Uterus (tissue), 4 donors: ENCODE data around the gene ADAMTS17. TPM values are rescaled to one million over a fixed set of nuclear protein-coding genes. Genes with fewer than 3 reads are reported as not detected.

Experiments
- DNase-seq, 2 donors: peaks; one replicate each; pipeline ENCODE4 v3.0.0-alpha.2; 2019 to 2020
- H3K27ac ChIP-seq, 2 donors: fragments of 200-600 bp; sonication (generic); 1 replicate in 1 of 2; 2 replicates in 1 of 2; pipeline ENCODE4 v1.5.1; 2016 to 2018
- H3K27me3 ChIP-seq, 2 donors: fragments of 200-600 bp; sonication (generic); one replicate each; pipeline ENCODE4 v1.5.1; 2018 to 2019; ENCODE audit warnings: control low read depth in 1 of 2
- H3K36me3 ChIP-seq, 2 donors: fragments of 200-600 bp; sonication (generic); one replicate each; pipeline ENCODE4 v1.5.1; 2019; ENCODE audit warnings: control low read depth in 1 of 2
- H3K4me1 ChIP-seq, 2 donors: fragments of 200-600 bp; sonication (generic); one replicate each; pipeline ENCODE4 v1.5.1; 2018 to 2019; ENCODE audit warnings: control low read depth in 1 of 2
- H3K4me3 ChIP-seq, 2 donors: fragments of 200-600 bp; sonication (generic); 1 replicate in 1 of 2; 2 replicates in 1 of 2; pipeline ENCODE4 v1.5.1; 2018 to 2019; ENCODE audit warnings: mild to moderate bottlenecking in 1 of 2
- H3K9me3 ChIP-seq, 2 donors: fragments of 200-600 bp; sonication (generic); one replicate each; pipeline ENCODE4 v1.5.1; 2019; ENCODE audit warnings: control low read depth in 1 of 2
- POLR2A ChIP-seq, 2 donors: fragments of 450-650 bp; IDR thresholded peaks; one replicate each; pipeline ENCODE4 v1.6.1; 2016; ENCODE audit warnings: antibody characterized with exemption in 2 of 2, mild to moderate bottlenecking in 1 of 2, moderate library complexity in 1 of 2
- intact Hi-C: fragments of 100-400 bp; cut with DNase I; formaldehyde crosslinking; loops from one replicate; pipeline ENCODE4 v1.15.1; 2023; ENCODE audit warnings: low total_unique reads
- total RNA-seq, 4 donors: library from RNA; depleted of rRNA in 3 of 4; stranded (reverse); fragments of >200 nt in 3 of 4; gene quantifications; one replicate each; pipeline versions ENCODE4 v1.1.0 to v1.2.4, GENCODE V29; 2014 to 2023
- TF ChIP-seq, protein P1 (sequence below), 4 experiments: fragments of 200-600 bp in 2 of 4; fragments of 450-650 bp in 2 of 4; sonication (generic) in 2 of 4; IDR thresholded peaks; one replicate each; pipeline ENCODE4 v1.5.1; 2016 to 2019; ENCODE audit warnings: antibody characterized with exemption in 4 of 4, mild to moderate bottlenecking in 2 of 4, moderate library complexity in 1 of 4
- donor health status: DM: yes; HTN: yes; CAD: no.

Gene ADAMTS17
- total RNA-seq, 4 donors from 2014 or later: 3.1 to 17.1 (median 8.1) TPM; not detected in 1

DNA sequence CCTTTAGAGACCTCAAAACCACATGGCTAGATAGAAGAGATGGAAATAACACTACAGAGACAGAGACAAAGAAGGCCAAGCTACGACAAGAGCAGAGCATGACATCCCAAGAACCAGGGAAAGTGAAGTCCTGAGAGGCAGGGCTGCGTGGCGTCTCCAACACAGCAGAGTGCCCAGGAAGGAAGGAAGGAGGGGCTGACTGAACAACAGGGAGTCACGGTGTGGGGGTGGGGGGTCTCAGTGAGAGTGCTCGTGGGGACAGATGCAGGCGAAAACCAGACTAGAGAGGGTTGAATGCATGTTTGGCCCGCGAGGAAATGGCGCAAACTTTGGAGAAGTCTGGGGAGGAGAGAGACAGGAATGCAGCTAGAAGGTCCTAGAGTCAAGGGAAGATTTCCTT is 44.0 kb downstream of the ADAMTS17 start:
- H3K27me3 ChIP-seq: no peaks in the 10 kb centered on the region
- H3K4me3 ChIP-seq: no peak overlapping the region
- no peak for TF ChIP-seq POLR2A (IDR thresholded peaks at IDR 0.05)
- TF ChIP-seq, protein P1, sequence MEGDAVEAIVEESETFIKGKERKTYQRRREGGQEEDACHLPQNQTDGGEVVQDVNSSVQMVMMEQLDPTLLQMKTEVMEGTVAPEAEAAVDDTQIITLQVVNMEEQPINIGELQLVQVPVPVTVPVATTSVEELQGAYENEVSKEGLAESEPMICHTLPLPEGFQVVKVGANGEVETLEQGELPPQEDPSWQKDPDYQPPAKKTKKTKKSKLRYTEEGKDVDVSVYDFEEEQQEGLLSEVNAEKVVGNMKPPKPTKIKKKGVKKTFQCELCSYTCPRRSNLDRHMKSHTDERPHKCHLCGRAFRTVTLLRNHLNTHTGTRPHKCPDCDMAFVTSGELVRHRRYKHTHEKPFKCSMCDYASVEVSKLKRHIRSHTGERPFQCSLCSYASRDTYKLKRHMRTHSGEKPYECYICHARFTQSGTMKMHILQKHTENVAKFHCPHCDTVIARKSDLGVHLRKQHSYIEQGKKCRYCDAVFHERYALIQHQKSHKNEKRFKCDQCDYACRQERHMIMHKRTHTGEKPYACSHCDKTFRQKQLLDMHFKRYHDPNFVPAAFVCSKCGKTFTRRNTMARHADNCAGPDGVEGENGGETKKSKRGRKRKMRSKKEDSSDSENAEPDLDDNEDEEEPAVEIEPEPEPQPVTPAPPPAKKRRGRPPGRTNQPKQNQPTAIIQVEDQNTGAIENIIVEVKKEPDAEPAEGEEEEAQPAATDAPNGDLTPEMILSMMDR (IDR thresholded peaks at IDR 0.05): no peak
- no peak overlapping the region for H3K27ac ChIP-seq
- no peaks in the 10 kb centered on the region for H3K9me3 ChIP-seq
- intact Hi-C loops: no loop called here
- H3K36me3 ChIP-seq: no peaks in the 10 kb centered on the region
- no peaks in the 10 kb centered on the region for H3K4me1 ChIP-seq
- no peak for DNase-seq

DNA sequence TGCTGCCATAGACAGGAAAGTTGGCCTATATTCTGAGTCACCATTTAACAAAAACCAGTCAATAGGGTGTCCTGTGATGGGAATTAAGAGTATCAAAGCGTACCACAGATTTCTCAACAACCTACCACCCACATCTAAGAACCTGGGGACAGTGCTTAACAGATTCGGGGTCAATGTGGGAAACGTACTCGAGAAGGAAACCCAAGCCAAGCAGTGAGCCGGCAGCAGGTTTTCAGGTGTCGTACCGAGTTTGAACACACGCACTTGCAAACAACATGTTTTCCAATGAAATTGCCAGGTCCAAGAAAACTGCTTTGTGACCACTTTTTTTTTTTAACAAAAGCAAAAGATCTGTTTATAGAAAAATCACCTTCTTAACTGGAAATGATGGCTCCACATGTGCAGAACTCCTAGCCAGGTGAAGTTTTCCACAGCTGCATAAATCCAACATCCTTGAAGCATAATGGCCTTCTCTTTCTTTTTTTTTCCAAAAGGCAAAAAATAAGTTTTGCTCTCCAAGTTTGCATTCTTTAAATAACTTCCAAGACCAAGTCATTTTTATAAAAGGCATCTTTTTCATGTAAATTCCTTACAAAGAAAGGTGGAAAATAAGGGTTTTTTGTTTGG is 45.7 kb downstream of the ADAMTS17 start:
- H3K27me3 ChIP-seq: no peaks in the 10 kb centered on the region
- intact Hi-C loops: no loop called here
- H3K9me3 ChIP-seq: no peaks in the 10 kb centered on the region

DNA sequence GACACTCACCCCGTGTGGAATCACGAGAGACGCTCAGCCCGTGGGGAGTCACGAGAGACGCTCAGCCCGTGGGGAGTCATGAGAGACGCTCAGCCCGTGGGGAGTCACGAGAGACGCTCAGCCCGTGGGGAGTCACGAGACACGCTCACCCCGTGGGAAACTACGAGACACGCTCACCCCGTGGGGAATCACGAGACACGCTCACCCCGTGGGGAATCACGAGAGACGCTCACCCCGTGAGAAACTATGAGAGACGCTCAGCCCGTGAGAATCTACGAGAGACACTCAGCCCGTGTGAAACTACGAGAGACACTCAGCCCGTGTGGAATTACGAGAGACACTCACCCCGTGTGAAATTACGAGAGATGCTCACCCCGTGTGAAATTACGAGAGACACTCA is 49.8 kb downstream of the ADAMTS17 start:
- H3K4me3 ChIP-seq: no peak overlapping the region
- no peaks in the 10 kb centered on the region for H3K27me3 ChIP-seq
- H3K9me3 ChIP-seq: no peaks in the 10 kb centered on the region
- no peak for DNase-seq
- TF ChIP-seq, protein P1 (IDR thresholded peaks at IDR 0.05): no peak
- no peak for TF ChIP-seq POLR2A (IDR thresholded peaks at IDR 0.05)
- H3K36me3 ChIP-seq: no peaks in the 10 kb centered on the region
- intact Hi-C loops: no loop called here
- H3K27ac ChIP-seq: no peak overlapping the region
- no peaks in the 10 kb centered on the region for H3K4me1 ChIP-seq

More for the DNA sequence above, 45.7 kb downstream of the ADAMTS17 start:
- H3K4me1 ChIP-seq: no peaks in the 10 kb centered on the region
- no peak for TF ChIP-seq POLR2A (IDR thresholded peaks at IDR 0.05)
- TF ChIP-seq, protein P1 (IDR thresholded peaks at IDR 0.05): no peak
- H3K27ac ChIP-seq: no peak overlapping the region
- H3K36me3 ChIP-seq: no peaks in the 10 kb centered on the region
- no peak for DNase-seq
- H3K4me3 ChIP-seq: no peak overlapping the region

GRCh38 chr15:100291106-100291505 is 50.7 kb downstream of the ADAMTS17 start:
- no peaks in the 10 kb centered on the region for H3K9me3 ChIP-seq
- H3K27ac ChIP-seq: no peak overlapping the region
- intact Hi-C loops: no loop called here
- H3K27me3 ChIP-seq: no peaks in the 10 kb centered on the region
- no peak overlapping the region for H3K4me3 ChIP-seq
- TF ChIP-seq POLR2A (IDR thresholded peaks at IDR 0.05): no peak
- TF ChIP-seq, protein P1 (IDR thresholded peaks at IDR 0.05): no peak
- H3K4me1 ChIP-seq: no peaks in the 10 kb centered on the region
- no peak for DNase-seq
- H3K36me3 ChIP-seq: no peaks in the 10 kb centered on the region

DNA sequence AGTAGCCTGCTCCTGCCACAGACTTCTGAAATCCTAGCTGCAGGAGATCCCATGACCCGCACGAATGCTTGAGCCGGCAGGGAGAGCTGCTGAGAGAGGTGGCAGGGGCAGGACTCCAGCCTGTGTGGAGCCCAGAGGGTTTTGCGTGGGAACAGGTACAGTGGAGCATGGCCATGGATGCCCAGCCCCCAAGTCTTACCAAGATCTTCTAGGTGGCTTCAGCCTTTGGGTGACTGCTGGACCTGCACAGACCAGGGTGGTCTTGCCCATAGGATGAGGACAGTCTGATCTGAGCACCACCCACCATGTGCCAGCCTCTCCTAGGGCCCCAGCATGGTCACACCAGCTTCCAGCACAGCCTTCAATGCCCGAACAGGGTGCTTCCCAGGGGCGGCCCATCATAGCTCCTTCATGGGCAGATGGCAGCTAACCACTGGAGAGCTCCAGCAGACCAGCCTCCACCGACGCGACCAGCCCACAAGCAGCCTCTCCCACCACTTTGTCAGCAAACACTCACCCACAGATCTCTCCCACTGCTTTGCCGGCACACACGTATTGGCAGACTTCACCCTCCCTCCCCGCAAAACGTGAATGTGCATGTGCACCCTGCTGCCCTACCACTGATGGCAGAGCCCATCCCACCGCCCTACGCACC is 56.0 kb downstream of the ADAMTS17 start:
- H3K27me3 ChIP-seq: no peaks in the 10 kb centered on the region
- no peaks in the 10 kb centered on the region for H3K4me1 ChIP-seq
- no peaks in the 10 kb centered on the region for H3K9me3 ChIP-seq
- TF ChIP-seq, protein P1 (IDR thresholded peaks at IDR 0.05): no peak
- no peak for TF ChIP-seq POLR2A (IDR thresholded peaks at IDR 0.05)
- DNase-seq: no peak
- no peak overlapping the region for H3K27ac ChIP-seq
- H3K4me3 ChIP-seq: no peak overlapping the region
- H3K36me3 ChIP-seq: no peaks in the 10 kb centered on the region
- intact Hi-C loops: no loop called here
